ENCODE measurements around the gene PHPT1. TPM values are rescaled to one million over a fixed set of nuclear protein-coding genes. Genes with fewer than 3 reads are reported as not detected.

The PHPT1 gene
- total and polyA plus RNA-seq, 3 donors from 2014 or later = 134 to 146 (median 146) TPM

DNA sequence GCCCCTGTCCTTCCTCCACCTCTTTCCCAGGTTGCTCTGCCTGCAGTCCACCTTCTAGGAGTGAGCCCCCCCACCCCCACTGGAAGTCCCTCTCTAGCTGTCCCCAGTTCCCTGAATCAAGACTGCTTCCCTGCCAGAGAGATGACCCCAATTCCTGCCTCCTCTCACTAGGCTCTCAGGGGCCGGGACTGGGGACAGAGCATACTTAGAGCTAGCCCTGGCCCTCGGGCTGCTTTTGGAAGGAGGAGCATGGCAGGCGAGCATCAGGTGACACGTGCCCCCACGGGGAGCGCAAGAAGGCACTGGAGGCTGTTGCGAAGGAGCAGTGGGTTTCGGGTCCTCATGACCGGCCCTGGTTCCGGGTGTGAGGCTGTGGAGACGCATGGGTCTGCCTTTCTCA, 46.8 kb downstream of the PHPT1 start:
- 88 to 92% methylated on average over 5 to 11 of the region's 11 CpGs for WGBS, 2 donors

DNA sequence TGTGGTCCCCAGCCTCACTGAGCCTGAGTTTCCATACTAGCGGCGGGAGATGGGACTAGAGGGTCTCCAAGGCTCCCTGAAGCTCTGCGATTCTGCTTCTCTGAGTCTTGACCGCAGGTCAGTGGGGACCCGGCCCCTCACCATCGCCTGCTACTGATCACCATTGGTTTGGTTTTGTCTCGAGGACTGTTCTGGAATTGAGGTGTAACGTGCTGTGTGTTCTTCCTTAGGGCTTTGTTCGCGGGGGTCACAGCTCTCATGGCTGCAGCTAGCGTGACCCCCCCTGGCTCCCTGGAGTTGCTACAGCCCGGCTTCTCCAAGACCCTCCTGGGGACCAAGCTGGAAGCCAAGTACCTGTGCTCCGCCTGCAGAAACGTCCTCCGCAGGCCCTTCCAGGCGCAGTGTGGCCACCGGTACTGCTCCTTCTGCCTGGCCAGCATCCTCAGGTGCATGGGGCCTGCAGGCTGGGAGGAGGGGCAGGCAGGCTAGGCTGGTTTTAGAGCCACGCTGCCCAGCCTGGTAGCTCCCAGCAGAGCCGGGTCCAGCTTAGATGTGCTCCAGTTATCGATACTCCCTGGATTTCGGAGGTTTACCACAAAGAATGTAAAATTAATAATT, 49.4 kb downstream of the PHPT1 start:
- 95 to 96% methylated on average over 19 to 21 of the region's 21 CpGs for WGBS, 2 donors
- no peak for TF ChIP-seq POLR2A (IDR thresholded peaks at IDR 0.05)
- Histone ChIP-seq H3K4me1 (peaks cover 21% of the 10 kb centered on the region), H3K27ac (no peak overlapping the region), H3K27me3 (no peaks in the 10 kb centered on the region), H3K36me3 (ENCODE audit: low read depth, missing control alignments) (no peaks in the 10 kb centered on the region), H3K9me3 (no peaks in the 10 kb centered on the region), H3K4me3 (no peak overlapping the region)
- DNase-seq = no peak
- intact Hi-C loops (cut with DNase I; ENCODE audit: low total_unique reads) = no loop called here

More for the DNA sequence above, 46.8 kb downstream of the PHPT1 start:
- H3K27ac ChIP-seq = no peak overlapping the region
- intact Hi-C loops (cut with DNase I; ENCODE audit: low total_unique reads) = no loop called here
- no peaks in the 10 kb centered on the region for H3K4me1 ChIP-seq
- no peaks in the 10 kb centered on the region for H3K36me3 ChIP-seq (ENCODE audit: low read depth, missing control alignments)
- TF ChIP-seq, protein P1, sequence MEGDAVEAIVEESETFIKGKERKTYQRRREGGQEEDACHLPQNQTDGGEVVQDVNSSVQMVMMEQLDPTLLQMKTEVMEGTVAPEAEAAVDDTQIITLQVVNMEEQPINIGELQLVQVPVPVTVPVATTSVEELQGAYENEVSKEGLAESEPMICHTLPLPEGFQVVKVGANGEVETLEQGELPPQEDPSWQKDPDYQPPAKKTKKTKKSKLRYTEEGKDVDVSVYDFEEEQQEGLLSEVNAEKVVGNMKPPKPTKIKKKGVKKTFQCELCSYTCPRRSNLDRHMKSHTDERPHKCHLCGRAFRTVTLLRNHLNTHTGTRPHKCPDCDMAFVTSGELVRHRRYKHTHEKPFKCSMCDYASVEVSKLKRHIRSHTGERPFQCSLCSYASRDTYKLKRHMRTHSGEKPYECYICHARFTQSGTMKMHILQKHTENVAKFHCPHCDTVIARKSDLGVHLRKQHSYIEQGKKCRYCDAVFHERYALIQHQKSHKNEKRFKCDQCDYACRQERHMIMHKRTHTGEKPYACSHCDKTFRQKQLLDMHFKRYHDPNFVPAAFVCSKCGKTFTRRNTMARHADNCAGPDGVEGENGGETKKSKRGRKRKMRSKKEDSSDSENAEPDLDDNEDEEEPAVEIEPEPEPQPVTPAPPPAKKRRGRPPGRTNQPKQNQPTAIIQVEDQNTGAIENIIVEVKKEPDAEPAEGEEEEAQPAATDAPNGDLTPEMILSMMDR (IDR thresholded peaks at IDR 0.05) = no peak
- no peak for TF ChIP-seq POLR2A (IDR thresholded peaks at IDR 0.05)
- H3K27me3 ChIP-seq = no peaks in the 10 kb centered on the region
- no peak overlapping the region for H3K4me3 ChIP-seq
- no peak for DNase-seq
- H3K9me3 ChIP-seq = no peaks in the 10 kb centered on the region

DNA sequence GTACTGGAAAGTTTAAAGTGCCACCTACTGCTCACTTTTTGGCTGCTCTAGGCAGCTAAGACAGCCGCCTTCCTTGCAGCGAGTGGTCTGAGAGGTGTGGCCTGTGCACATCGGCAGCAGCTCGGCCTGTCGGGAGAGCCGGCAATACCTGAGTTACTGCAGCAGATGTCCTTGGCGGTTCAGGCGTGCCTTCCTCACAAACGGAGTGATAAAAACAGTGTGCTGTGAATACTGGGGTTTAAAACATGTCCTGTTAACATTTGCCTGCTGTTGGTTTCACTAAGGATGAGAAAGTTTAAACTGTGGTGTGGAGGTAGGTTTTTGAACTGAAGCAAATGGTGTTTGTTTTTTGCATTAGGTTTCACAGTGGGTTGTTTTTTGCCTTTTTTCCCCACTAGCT, 50.0 kb downstream of the PHPT1 start:
- DNase-seq = no peak
- Histone ChIP-seq H3K4me1 (peaks cover 21% of the 10 kb centered on the region), H3K36me3 (ENCODE audit: low read depth, missing control alignments) (no peaks in the 10 kb centered on the region), H3K27me3 (no peaks in the 10 kb centered on the region), H3K27ac (no peak overlapping the region), H3K9me3 (no peaks in the 10 kb centered on the region), H3K4me3 (no peak overlapping the region)
- WGBS, 2 donors = 50 to 78% methylated on average over 9 of the region's 9 CpGs
- no peak for TF ChIP-seq POLR2A (IDR thresholded peaks at IDR 0.05)
- TF ChIP-seq, protein P1 (IDR thresholded peaks at IDR 0.05) = no peak
- intact Hi-C loops (cut with DNase I; ENCODE audit: low total_unique reads) = no loop called here

- no peaks in the 10 kb centered on the region for H3K36me3 ChIP-seq (ENCODE audit: low read depth, missing control alignments)
- peak overlapping the region in 1 of 2 donors; percentile 66 for H3K27ac ChIP-seq
- intact Hi-C loops (cut with DNase I; ENCODE audit: low total_unique reads) = no loop called here
- H3K27me3 ChIP-seq = no peaks in the 10 kb centered on the region
- DNase-seq = no peak
- no peak overlapping the region for H3K4me3 ChIP-seq
- TF ChIP-seq POLR2A (IDR thresholded peaks at IDR 0.05) = no peak
- TF ChIP-seq, protein P1 (IDR thresholded peaks at IDR 0.05) = no peak
- peaks cover 21% of the 10 kb centered on the region for H3K4me1 ChIP-seq
- 87 to 91% methylated on average over 3 to 10 of the region's 10 CpGs for WGBS, 2 donors
- no peaks in the 10 kb centered on the region for H3K9me3 ChIP-seq
Measured at GRCh38 chr9:136900556-136900955, 51.3 kb downstream of the PHPT1 start.

Small RNA genes within 50 kb of the gene (microRNA-seq; reads per million reads assigned to microRNA genes)
- gene MIR4292 (ENCODE audit: borderline number of aligned reads in 2 of 2, borderline replicate concordance in 1 of 2) (0 reads per million in 2 donors), gene MIR4479 (ENCODE audit: borderline number of aligned reads in 2 of 2, borderline replicate concordance in 1 of 2) (0 to 2.1 reads per million in 2 donors)

Small RNA genes within 50 kb of the gene (small RNA-seq; reads per million reads assigned to genes)
- gene AL355987.2 (0 reads per million in 2 donors), gene MIR4292 (0 reads per million in 2 donors), gene MIR4479 (0 reads per million in 2 donors)

Other genes starting within 250 kb of the PHPT1 start
- gene EGFL7, start 186.5 kb upstream of the PHPT1 start, total RNA-seq = 100 to 1,000 TPM; 101 to 106 TPM
- gene EGFL7, start 186.5 kb upstream of the PHPT1 start, polyA plus RNA-seq (ENCODE audit: insufficient read depth, low read depth, low replicate concordance) = 68.5 TPM
- gene AGPAT2, start 162.0 kb upstream of the PHPT1 start, total RNA-seq = 10 to 100 TPM; 46.6 to 52.7 TPM
- 34.2 TPM for gene AGPAT2, start 162.0 kb upstream of the PHPT1 start, polyA plus RNA-seq (ENCODE audit: insufficient read depth, low read depth, low replicate concordance)
- gene DIPK1B, start 136.8 kb upstream of the PHPT1 start, total RNA-seq = 10 to 100 TPM; 28.7 to 36.2 TPM
- 23.3 TPM for gene DIPK1B, start 136.8 kb upstream of the PHPT1 start, polyA plus RNA-seq (ENCODE audit: insufficient read depth, low read depth, low replicate concordance)
- gene LCN10, start 106.5 kb upstream of the PHPT1 start, total RNA-seq = 10 to 100 TPM in 1 of 2 donors, 1 to 10 TPM in 1; 8.3 to 11.7 TPM
- gene LCN10, start 106.5 kb upstream of the PHPT1 start, polyA plus RNA-seq (ENCODE audit: insufficient read depth, low read depth, low replicate concordance) = 8.7 TPM
- gene LCN6, start 100.9 kb upstream of the PHPT1 start, total RNA-seq = 10 to 100 TPM; 11.3 to 19.1 TPM
- 7.8 TPM for gene LCN6, start 100.9 kb upstream of the PHPT1 start, polyA plus RNA-seq (ENCODE audit: insufficient read depth, low read depth, low replicate concordance)
- not detected for gene LCN8, start 91.2 kb upstream of the PHPT1 start, total RNA-seq
- gene LCN8, start 91.2 kb upstream of the PHPT1 start, polyA plus RNA-seq (ENCODE audit: insufficient read depth, low read depth, low replicate concordance) = 2.0 TPM
- gene LCN15, start 84.9 kb upstream of the PHPT1 start, total RNA-seq = under 1 TPM in 1 of 2 donors, not detected in 1; 0.68 TPM
- 0.41 TPM for gene LCN15, start 84.9 kb upstream of the PHPT1 start, polyA plus RNA-seq (ENCODE audit: insufficient read depth, low read depth, low replicate concordance)
- 100 to 1,000 TPM; 108 to 127 TPM for gene TMEM141, start 58.1 kb upstream of the PHPT1 start, total RNA-seq
- gene TMEM141, start 58.1 kb upstream of the PHPT1 start, polyA plus RNA-seq (ENCODE audit: insufficient read depth, low read depth, low replicate concordance) = 80.4 TPM
- gene CCDC183, start 53.1 kb upstream of the PHPT1 start, total RNA-seq = 10 to 100 TPM; 41.1 to 59.8 TPM
- gene CCDC183, start 53.1 kb upstream of the PHPT1 start, polyA plus RNA-seq (ENCODE audit: insufficient read depth, low read depth, low replicate concordance) = 37.8 TPM
- gene RABL6, start 41.5 kb upstream of the PHPT1 start, total RNA-seq = 100 to 1,000 TPM in 1 of 2 donors, 10 to 100 TPM in 1; 95.1 to 103 TPM
- gene RABL6, start 41.5 kb upstream of the PHPT1 start, polyA plus RNA-seq (ENCODE audit: insufficient read depth, low read depth, low replicate concordance) = 69.1 TPM
- gene AJM1, start 6.9 kb upstream of the PHPT1 start, total RNA-seq = 10 to 100 TPM; 13.1 to 24.6 TPM
- gene AJM1, start 6.9 kb upstream of the PHPT1 start, polyA plus RNA-seq (ENCODE audit: insufficient read depth, low read depth, low replicate concordance) = 4.0 TPM
- gene MAMDC4, start 2.9 kb downstream of the PHPT1 start, total RNA-seq = 10 to 100 TPM; 18.3 to 21.9 TPM
- gene MAMDC4, start 2.9 kb downstream of the PHPT1 start, polyA plus RNA-seq (ENCODE audit: insufficient read depth, low read depth, low replicate concordance) = 8.1 TPM
- 100 to 1,000 TPM; 278 to 330 TPM for gene EDF1, start 16.9 kb downstream of the PHPT1 start, total RNA-seq
- 368 TPM for gene EDF1, start 16.9 kb downstream of the PHPT1 start, polyA plus RNA-seq (ENCODE audit: insufficient read depth, low read depth, low replicate concordance)
- 10 to 100 TPM; 23.7 to 32.9 TPM for gene TRAF2, start 37.1 kb downstream of the PHPT1 start, total RNA-seq
- gene TRAF2, start 37.1 kb downstream of the PHPT1 start, polyA plus RNA-seq (ENCODE audit: insufficient read depth, low read depth, low replicate concordance) = 21.9 TPM
- 100 to 1,000 TPM; 509 to 749 TPM for gene FBXW5, start 95.3 kb downstream of the PHPT1 start, total RNA-seq
- 452 TPM for gene FBXW5, start 95.3 kb downstream of the PHPT1 start, polyA plus RNA-seq (ENCODE audit: insufficient read depth, low read depth, low replicate concordance)
- 1 to 10 TPM; 4.6 to 4.9 TPM for gene C8G, start 95.8 kb downstream of the PHPT1 start, total RNA-seq
- gene C8G, start 95.8 kb downstream of the PHPT1 start, polyA plus RNA-seq (ENCODE audit: insufficient read depth, low read depth, low replicate concordance) = 4.6 TPM
- 10 to 100 TPM; 11.5 to 27.8 TPM for gene LCN12, start 102.9 kb downstream of the PHPT1 start, total RNA-seq
- gene LCN12, start 102.9 kb downstream of the PHPT1 start, polyA plus RNA-seq (ENCODE audit: insufficient read depth, low read depth, low replicate concordance) = 27.1 TPM
- gene PTGDS, start 128.1 kb downstream of the PHPT1 start, total RNA-seq = 1,000 to 10,000 TPM; 5,554 to 5,948 TPM
- 4,976 TPM for gene PTGDS, start 128.1 kb downstream of the PHPT1 start, polyA plus RNA-seq (ENCODE audit: insufficient read depth, low read depth, low replicate concordance)
- 100 to 1,000 TPM in 1 of 2 donors, 10 to 100 TPM in 1; 59.3 to 131 TPM for gene LCNL1, start 133.6 kb downstream of the PHPT1 start, total RNA-seq
- 17.5 TPM for gene LCNL1, start 133.6 kb downstream of the PHPT1 start, polyA plus RNA-seq (ENCODE audit: insufficient read depth, low read depth, low replicate concordance)
- gene PAXX, start 143.0 kb downstream of the PHPT1 start, total RNA-seq = 10 to 100 TPM; 47.8 to 56.6 TPM
- gene PAXX, start 143.0 kb downstream of the PHPT1 start, polyA plus RNA-seq (ENCODE audit: insufficient read depth, low read depth, low replicate concordance) = 25.9 TPM
- gene CLIC3, start 147.2 kb downstream of the PHPT1 start, total RNA-seq = 1 to 10 TPM; 1.8 to 1.9 TPM
- gene CLIC3, start 147.2 kb downstream of the PHPT1 start, polyA plus RNA-seq (ENCODE audit: insufficient read depth, low read depth, low replicate concordance) = 2.8 TPM
- gene ABCA2, start 178.8 kb downstream of the PHPT1 start, total RNA-seq = 10 to 100 TPM; 56.0 to 65.5 TPM
- gene ABCA2, start 178.8 kb downstream of the PHPT1 start, polyA plus RNA-seq (ENCODE audit: insufficient read depth, low read depth, low replicate concordance) = 33.6 TPM
- under 1 TPM; 0.06 to 0.24 TPM for gene FUT7, start 182.7 kb downstream of the PHPT1 start, total RNA-seq
- 0.24 TPM for gene FUT7, start 182.7 kb downstream of the PHPT1 start, polyA plus RNA-seq (ENCODE audit: insufficient read depth, low read depth, low replicate concordance)
- gene NPDC1, start 196.8 kb downstream of the PHPT1 start, total RNA-seq = 100 to 1,000 TPM in 1 of 2 donors, 10 to 100 TPM in 1; 75.9 to 103 TPM
- 47.7 TPM for gene NPDC1, start 196.8 kb downstream of the PHPT1 start, polyA plus RNA-seq (ENCODE audit: insufficient read depth, low read depth, low replicate concordance)
- gene ENTPD2, start 204.7 kb downstream of the PHPT1 start, total RNA-seq = 1 to 10 TPM; 5.7 to 9.6 TPM
- 8.5 TPM for gene ENTPD2, start 204.7 kb downstream of the PHPT1 start, polyA plus RNA-seq (ENCODE audit: insufficient read depth, low read depth, low replicate concordance)
- 1 to 10 TPM; 1.4 to 1.7 TPM for gene SAPCD2, start 221.1 kb downstream of the PHPT1 start, total RNA-seq
- gene SAPCD2, start 221.1 kb downstream of the PHPT1 start, polyA plus RNA-seq (ENCODE audit: insufficient read depth, low read depth, low replicate concordance) = 0.78 TPM
- gene UAP1L1, start 228.1 kb downstream of the PHPT1 start, total RNA-seq = 10 to 100 TPM in 1 of 2 donors, 1 to 10 TPM in 1; 7.2 to 10.1 TPM
- gene UAP1L1, start 228.1 kb downstream of the PHPT1 start, polyA plus RNA-seq (ENCODE audit: insufficient read depth, low read depth, low replicate concordance) = 6.9 TPM
- 100 to 1,000 TPM; 122 to 124 TPM for gene MAN1B1, start 237.6 kb downstream of the PHPT1 start, total RNA-seq
- gene MAN1B1, start 237.6 kb downstream of the PHPT1 start, polyA plus RNA-seq (ENCODE audit: insufficient read depth, low read depth, low replicate concordance) = 62.2 TPM